Osteocyte (in vitro differentiated cells): ENCODE data around the gene DHRS3. TPM values are rescaled to one million over a fixed set of nuclear protein-coding genes. Genes with fewer than 3 reads are reported as not detected.

Experiments
- DNase-seq: peaks from one replicate; pipeline ENCODE4 v3.0.0; 2021; ENCODE audit warnings: mixed read lengths; ENCODE audit not compliant: unreplicated experiment; ENCODE audit errors: extremely low spot score
- H3K27ac Mint-ChIP-seq: one replicate; pipeline ENCODE4 v1.8.0; 2021; ENCODE audit warnings: mild to moderate bottlenecking, mixed read lengths; ENCODE audit not compliant: unreplicated experiment
- H3K27me3 Mint-ChIP-seq: one replicate; pipeline ENCODE4 v1.8.0; 2021; ENCODE audit warnings: mixed read lengths; ENCODE audit not compliant: unreplicated experiment
- H3K36me3 Mint-ChIP-seq: one replicate; pipeline ENCODE4 v1.8.0; 2021; ENCODE audit warnings: mixed read lengths; ENCODE audit not compliant: unreplicated experiment
- H3K4me1 Mint-ChIP-seq: one replicate; pipeline ENCODE4 v1.8.0; 2021; ENCODE audit warnings: mixed read lengths; ENCODE audit not compliant: unreplicated experiment
- H3K4me3 Mint-ChIP-seq: one replicate; pipeline ENCODE4 v1.8.0; 2021; ENCODE audit warnings: mild to moderate bottlenecking, moderate library complexity, mixed read lengths; ENCODE audit not compliant: unreplicated experiment
- H3K9me3 Mint-ChIP-seq: one replicate; pipeline ENCODE4 v1.8.0; 2021; ENCODE audit warnings: mixed read lengths; ENCODE audit not compliant: unreplicated experiment
- total RNA-seq: library from RNA; stranded (reverse); gene quantifications from 2 replicates; pipeline ENCODE4 v1.2.1, GENCODE V29; 2021
- TF ChIP-seq, protein P1 (sequence below): fragments of 200-600 bp; sonication (generic); IDR thresholded peaks from 2 replicates; pipeline ENCODE4 v1.5.0; 2021; ENCODE audit warnings: antibody characterized with exemption, mild to moderate bottlenecking, moderate library complexity

DHRS3 gene
- total RNA-seq, 1 donor from 2014 or later: 52.5 TPM

DNA sequence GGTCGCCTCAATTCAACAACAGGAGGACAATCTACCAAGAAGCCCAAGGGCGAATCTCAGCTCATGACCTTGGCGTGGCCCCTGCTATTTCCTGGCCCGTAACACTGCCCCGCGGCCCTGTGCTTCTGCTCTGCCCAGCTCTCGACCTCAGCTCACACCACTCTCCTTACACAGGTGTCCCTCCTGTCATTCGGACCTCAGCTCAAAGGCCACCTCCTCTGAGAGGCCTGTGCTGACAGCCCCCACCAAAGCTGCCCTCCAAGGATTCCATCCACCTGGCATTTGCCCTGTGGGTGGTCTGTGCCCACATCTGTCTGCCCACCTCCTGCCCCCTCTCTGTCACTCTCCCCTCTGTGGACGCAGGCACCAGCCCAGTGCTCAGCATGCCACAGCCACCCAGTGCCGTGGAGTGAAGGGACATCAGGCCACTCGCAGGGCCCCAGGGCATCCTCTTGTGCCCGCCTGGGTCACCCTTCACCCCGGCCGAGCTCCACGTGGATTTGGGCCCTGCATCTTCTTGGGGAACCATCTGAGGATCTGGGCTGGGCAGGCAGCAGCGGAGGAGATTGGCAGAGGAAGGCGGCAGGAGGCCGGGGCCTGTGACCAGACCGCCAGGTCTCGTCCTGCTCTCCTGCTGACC, 70.3 kb downstream of the DHRS3 start:
- H3K4me3 Mint-ChIP-seq: no peak overlapping the region
- TF ChIP-seq, protein P1, sequence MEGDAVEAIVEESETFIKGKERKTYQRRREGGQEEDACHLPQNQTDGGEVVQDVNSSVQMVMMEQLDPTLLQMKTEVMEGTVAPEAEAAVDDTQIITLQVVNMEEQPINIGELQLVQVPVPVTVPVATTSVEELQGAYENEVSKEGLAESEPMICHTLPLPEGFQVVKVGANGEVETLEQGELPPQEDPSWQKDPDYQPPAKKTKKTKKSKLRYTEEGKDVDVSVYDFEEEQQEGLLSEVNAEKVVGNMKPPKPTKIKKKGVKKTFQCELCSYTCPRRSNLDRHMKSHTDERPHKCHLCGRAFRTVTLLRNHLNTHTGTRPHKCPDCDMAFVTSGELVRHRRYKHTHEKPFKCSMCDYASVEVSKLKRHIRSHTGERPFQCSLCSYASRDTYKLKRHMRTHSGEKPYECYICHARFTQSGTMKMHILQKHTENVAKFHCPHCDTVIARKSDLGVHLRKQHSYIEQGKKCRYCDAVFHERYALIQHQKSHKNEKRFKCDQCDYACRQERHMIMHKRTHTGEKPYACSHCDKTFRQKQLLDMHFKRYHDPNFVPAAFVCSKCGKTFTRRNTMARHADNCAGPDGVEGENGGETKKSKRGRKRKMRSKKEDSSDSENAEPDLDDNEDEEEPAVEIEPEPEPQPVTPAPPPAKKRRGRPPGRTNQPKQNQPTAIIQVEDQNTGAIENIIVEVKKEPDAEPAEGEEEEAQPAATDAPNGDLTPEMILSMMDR: no peak
- no peaks in the 10 kb centered on the region for H3K9me3 Mint-ChIP-seq
- no peak for DNase-seq
- no peaks in the 10 kb centered on the region for H3K36me3 Mint-ChIP-seq
- peaks cover 35% of the 10 kb centered on the region for H3K4me1 Mint-ChIP-seq
- H3K27me3 Mint-ChIP-seq: no peaks in the 10 kb centered on the region
- peak overlapping the region; percentile 31 for H3K27ac Mint-ChIP-seq

DNA sequence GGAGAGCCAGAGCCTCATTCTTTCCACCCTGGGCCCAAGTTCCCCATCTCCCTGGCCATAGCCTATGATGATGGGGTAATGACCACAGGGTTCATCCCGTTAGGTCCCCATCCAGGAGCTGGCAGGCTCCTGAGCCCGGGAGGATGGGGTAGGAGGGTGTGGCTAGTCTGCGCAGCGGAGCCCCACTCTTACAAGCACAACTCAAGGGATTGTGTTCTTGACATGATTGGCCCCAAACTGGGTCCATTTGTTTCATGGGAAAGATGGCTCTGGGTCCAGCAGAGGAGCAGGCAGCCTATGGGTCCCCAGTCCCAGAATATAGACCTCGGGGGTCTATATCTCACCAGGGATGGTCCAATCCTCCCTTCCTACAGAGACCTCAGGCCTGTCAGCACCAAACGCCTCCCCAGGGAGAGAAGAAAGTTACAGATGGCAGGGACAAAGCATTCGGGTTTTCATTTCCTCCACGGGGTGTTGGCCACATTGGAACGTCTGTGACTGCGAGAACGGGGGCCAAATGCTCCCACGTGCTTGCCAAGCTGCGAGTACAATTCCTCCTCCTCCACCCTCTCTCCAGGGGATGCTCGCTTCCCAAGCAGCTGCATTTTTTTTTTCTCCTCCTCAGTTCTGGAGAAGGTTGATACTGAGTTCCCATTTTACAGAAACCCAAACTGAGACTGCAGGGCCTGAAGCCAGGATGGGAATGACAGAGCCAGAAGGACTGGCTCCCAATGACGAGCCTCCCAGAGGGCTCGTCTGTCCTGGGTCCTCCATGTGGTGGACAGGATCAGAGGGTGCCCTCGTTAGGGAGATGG, 71.0 kb downstream of the DHRS3 start:
- no peak for DNase-seq
- peak overlapping the region; percentile 31 for H3K27ac Mint-ChIP-seq

DNA sequence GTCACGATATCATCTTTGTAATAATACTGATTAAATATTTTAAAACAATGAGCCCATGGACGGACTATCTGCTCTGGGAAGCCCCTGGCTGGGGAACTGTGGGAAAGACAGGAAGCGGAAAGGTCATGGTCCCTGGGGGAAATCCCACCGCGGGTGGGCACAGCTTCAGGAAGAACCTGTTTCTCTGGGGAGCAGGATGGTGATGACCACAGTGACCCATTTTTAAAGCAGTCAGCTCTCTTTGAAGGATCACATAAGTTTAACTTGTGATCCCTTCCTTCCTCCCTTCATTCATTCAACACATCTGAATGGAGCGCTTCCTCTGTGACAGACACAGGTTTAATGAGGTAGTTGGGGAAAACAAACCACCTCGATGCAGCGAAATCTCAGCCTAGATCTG, 73.0 kb downstream of the DHRS3 start:
- Mint-ChIP-seq H3K27me3 (no peaks in the 10 kb centered on the region), H3K27ac (no peak overlapping the region), H3K36me3 (no peaks in the 10 kb centered on the region), H3K9me3 (no peaks in the 10 kb centered on the region), H3K4me3 (no peak overlapping the region), H3K4me1 (peaks cover 43% of the 10 kb centered on the region)
- no peak for DNase-seq
- TF ChIP-seq, protein P1: no peak

More for the DNA sequence above, 71.0 kb downstream of the DHRS3 start:
- TF ChIP-seq, protein P1: no peak
- Mint-ChIP-seq H3K27me3 (no peaks in the 10 kb centered on the region), H3K4me3 (no peak overlapping the region), H3K36me3 (no peaks in the 10 kb centered on the region), H3K9me3 (no peaks in the 10 kb centered on the region), H3K4me1 (peaks cover 38% of the 10 kb centered on the region)

DNA sequence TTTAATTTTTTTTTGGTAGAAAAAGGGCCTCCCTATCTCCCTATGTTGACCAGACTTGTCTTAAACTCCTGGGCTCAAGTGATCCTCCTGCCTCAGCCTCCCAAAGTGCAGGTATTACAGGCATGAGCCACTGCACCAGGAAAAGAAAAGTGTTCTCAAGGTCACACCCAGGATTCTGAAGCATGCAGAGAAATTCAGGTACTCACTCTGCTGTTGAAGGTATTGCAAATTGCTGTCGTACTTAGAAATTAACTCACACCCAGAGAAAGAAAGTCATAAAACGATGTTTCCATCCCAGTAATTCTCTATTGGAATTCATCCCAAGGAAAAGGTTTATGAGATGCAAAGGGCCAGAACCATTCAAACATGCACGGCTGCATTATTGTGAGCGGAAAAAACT, 73.7 kb downstream of the DHRS3 start:
- Mint-ChIP-seq H3K27me3 (no peaks in the 10 kb centered on the region), H3K36me3 (no peaks in the 10 kb centered on the region), H3K4me1 (peaks cover 43% of the 10 kb centered on the region), H3K4me3 (no peak overlapping the region), H3K9me3 (no peaks in the 10 kb centered on the region), H3K27ac (no peak overlapping the region)
- no peak for DNase-seq
- TF ChIP-seq, protein P1: no peak

DNA sequence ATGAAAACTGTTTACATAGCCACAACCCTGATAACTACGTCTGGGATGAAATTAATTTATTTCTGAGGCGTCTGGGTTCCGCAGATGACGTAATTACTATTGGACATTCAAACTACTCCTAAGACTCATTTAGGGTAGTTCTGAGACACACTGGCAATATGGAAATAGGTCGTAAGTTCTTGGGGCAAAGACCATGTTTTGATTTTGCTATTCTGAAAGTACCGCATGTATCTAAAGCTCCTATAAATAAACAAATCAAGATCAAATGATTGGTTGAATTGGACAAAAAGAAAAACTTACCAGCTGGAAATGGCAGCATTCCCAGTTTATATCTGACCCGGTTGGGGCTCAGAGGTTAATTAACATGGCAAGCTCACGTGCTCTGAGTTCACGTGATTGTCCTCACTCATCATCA, 74.3 kb downstream of the DHRS3 start:
- Mint-ChIP-seq H3K27me3 (no peaks in the 10 kb centered on the region), H3K4me1 (peaks cover 42% of the 10 kb centered on the region), H3K27ac (no peak overlapping the region), H3K4me3 (no peak overlapping the region), H3K9me3 (no peaks in the 10 kb centered on the region), H3K36me3 (no peaks in the 10 kb centered on the region)
- DNase-seq: no peak
- TF ChIP-seq, protein P1: no peak
